ENCODE results near the gene TFCP2L1. TPM values are rescaled to one million over a fixed set of nuclear protein-coding genes. Genes with fewer than 3 reads are reported as not detected.

TFCP2L1 gene
- total RNA-seq, 1 experiment from 2014 or later, result 4.3 TPM

DNA sequence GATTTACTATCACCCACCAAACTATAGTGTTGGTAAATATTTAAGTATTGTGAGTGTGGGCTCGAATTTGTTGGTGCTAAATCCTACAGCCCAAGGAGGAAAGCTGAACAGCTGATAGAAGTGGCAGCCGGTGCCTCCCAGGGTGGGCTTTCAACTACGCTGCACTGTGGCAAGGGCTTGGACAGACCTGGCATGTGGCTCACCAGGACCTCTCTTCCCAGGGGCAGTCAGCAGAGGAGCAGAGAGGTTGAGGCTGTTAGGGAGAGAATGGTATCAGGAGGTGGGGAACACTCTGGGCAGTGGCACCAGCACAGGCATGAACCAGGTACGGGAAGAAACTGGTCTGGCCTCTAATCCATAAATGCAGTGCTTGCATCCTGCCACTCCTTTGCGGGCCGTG, 44.6 kb downstream of the TFCP2L1 start:
- DNase-seq (ENCODE audit: low spot score) (no peak), ATAC-seq (no peak)
- no peaks in the 10 kb centered on the region for H3K36me3 Mint-ChIP-seq
- no peak overlapping the region for H3K27ac Mint-ChIP-seq
- H3K4me1 Mint-ChIP-seq, result no peaks in the 10 kb centered on the region
- no peaks in the 10 kb centered on the region for H3K27me3 Mint-ChIP-seq (ENCODE audit: low read depth)
- ChIA-PET POLR2A (no interaction called here), CTCF (interaction anchor here (0.6 to 1.2 kb wide), 3 partner anchors 112 to 155 kb away, joined by 3 to 8 read pairs (median 4); no protein-coding TSS in a partner anchor)
- no peaks in the 10 kb centered on the region for H3K9me3 Mint-ChIP-seq
- H3K4me3 Mint-ChIP-seq, result no peak overlapping the region
- TF ChIP-seq ZNF263 (CRISPR knock-in tag; IDR thresholded peaks at IDR 0.05; ENCODE audit: low read depth), result no peak
- no peak for TF ChIP-seq JUN (CRISPR knock-in tag; IDR thresholded peaks at IDR 0.05)

DNA sequence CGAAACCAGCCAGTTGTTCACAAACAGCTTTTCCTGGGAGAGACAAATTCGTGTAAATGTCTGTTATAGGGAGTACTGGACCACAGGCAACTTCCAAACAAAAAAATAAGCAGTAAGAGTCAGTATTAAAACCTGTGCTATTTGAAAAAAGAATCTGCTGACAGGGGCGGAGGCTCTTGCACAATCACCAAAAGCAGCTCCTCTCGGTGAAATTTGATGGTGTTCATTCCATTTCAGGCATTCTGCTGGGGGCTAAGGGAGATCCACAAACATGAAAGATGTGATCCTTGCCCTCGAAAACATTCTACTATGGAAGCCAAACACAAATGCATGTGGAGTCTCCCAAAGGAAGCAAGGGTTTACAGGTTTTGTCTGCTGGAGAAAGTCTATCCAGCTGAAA, 45.0 kb downstream of the TFCP2L1 start:
- Mint-ChIP-seq H3K9me3 (no peaks in the 10 kb centered on the region), H3K36me3 (no peaks in the 10 kb centered on the region), H3K27ac (no peak overlapping the region), H3K27me3 (ENCODE audit: low read depth) (no peaks in the 10 kb centered on the region), H3K4me3 (no peak overlapping the region), H3K4me1 (no peaks in the 10 kb centered on the region)
- DNase-seq (ENCODE audit: low spot score) (no peak), ATAC-seq (no peak)
- ChIA-PET POLR2A (interaction anchor here (1.2 kb wide), 1 partner anchor 9 kb away, joined by 4 read pairs; no protein-coding TSS in a partner anchor), CTCF (interaction anchor here (0.6 to 1.2 kb wide), 3 partner anchors 112 to 155 kb away, joined by 3 to 8 read pairs (median 4); no protein-coding TSS in a partner anchor)
- no peak for TF ChIP-seq JUN (CRISPR knock-in tag; IDR thresholded peaks at IDR 0.05)
- TF ChIP-seq, protein P1, sequence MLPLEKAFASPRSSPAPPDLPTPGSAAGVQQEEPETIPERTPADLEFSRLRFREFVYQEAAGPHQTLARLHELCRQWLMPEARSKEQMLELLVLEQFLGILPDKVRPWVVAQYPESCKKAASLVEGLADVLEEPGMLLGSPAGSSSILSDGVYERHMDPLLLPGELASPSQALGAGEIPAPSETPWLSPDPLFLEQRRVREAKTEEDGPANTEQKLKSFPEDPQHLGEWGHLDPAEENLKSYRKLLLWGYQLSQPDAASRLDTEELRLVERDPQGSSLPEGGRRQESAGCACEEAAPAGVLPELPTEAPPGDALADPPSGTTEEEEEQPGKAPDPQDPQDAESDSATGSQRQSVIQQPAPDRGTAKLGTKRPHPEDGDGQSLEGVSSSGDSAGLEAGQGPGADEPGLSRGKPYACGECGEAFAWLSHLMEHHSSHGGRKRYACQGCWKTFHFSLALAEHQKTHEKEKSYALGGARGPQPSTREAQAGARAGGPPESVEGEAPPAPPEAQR (CRISPR knock-in tag; IDR thresholded peaks at IDR 0.05), result no peak

DNA sequence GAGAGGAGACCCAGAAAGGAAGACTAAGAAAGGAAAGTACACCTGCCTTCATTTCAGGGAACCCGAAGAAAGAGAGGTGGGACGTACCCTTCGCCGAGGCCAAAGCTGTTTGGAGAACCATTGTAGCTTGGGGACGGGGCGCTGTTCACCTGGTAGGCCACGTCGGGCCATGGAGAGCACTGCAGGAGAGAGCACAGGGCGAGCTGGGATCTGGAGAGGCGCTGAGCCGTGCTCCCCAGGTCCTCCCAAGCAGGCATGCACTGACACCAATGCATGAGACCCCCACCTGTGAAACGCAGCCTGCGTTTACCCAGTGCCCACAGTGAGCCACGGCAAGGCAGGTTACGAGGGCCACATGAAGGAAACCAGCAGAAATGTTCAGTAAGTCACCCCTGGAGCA, 45.5 kb downstream of the TFCP2L1 start:
- Mint-ChIP-seq H3K4me3 (no peak overlapping the region), H3K36me3 (no peaks in the 10 kb centered on the region), H3K27me3 (ENCODE audit: low read depth) (no peaks in the 10 kb centered on the region), H3K27ac (no peak overlapping the region), H3K9me3 (no peaks in the 10 kb centered on the region), H3K4me1 (no peaks in the 10 kb centered on the region)
- DNase-seq (ENCODE audit: low spot score) (no peak), ATAC-seq (no peak)
- POLR2A ChIA-PET, result interaction anchor here (1.2 kb wide), 1 partner anchor 10 kb away, joined by 4 read pairs; no protein-coding TSS in a partner anchor
- TF ChIP-seq ZNF317 (CRISPR knock-in tag; IDR thresholded peaks at IDR 0.05; ENCODE audit: borderline replicate concordance, low read depth) (no peak), NFATC4 (CRISPR knock-in tag; IDR thresholded peaks at IDR 0.05) (no peak), NR2C2 (CRISPR knock-in tag; IDR thresholded peaks at IDR 0.05) (no peak), SOX15 (CRISPR knock-in tag; IDR thresholded peaks at IDR 0.05) (no peak)
- TF ChIP-seq, protein P2, sequence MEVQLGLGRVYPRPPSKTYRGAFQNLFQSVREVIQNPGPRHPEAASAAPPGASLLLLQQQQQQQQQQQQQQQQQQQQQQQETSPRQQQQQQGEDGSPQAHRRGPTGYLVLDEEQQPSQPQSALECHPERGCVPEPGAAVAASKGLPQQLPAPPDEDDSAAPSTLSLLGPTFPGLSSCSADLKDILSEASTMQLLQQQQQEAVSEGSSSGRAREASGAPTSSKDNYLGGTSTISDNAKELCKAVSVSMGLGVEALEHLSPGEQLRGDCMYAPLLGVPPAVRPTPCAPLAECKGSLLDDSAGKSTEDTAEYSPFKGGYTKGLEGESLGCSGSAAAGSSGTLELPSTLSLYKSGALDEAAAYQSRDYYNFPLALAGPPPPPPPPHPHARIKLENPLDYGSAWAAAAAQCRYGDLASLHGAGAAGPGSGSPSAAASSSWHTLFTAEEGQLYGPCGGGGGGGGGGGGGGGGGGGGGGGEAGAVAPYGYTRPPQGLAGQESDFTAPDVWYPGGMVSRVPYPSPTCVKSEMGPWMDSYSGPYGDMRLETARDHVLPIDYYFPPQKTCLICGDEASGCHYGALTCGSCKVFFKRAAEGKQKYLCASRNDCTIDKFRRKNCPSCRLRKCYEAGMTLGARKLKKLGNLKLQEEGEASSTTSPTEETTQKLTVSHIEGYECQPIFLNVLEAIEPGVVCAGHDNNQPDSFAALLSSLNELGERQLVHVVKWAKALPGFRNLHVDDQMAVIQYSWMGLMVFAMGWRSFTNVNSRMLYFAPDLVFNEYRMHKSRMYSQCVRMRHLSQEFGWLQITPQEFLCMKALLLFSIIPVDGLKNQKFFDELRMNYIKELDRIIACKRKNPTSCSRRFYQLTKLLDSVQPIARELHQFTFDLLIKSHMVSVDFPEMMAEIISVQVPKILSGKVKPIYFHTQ (CRISPR knock-in tag; IDR thresholded peaks at IDR 0.05), result no peak
- CTCF ChIA-PET, result interaction anchor here (1.0 to 1.2 kb wide), 2 partner anchors 111 to 144 kb away, joined by 4 to 8 read pairs; no protein-coding TSS in a partner anchor

DNA sequence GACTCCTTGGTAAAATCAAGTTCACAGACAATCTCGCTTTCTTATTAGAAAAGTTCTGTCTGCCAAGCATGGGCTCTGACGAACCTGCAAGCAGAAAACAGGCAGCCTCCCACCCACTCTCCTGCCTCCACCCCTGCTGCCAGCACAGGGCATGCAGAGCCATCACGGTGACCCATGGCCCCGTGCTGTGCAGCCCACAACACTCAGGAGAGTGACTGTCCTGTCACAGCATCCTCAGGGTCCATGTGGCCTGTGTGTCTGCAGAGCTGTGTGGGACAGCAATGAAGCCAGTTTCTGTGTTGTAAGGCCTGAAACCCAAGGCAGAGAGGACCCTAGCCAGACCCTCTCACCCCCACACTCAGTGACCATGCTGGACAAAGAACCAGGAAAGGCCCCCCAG, 46.2 kb downstream of the TFCP2L1 start:
- no peaks in the 10 kb centered on the region for H3K4me1 Mint-ChIP-seq
- POLR2A ChIA-PET, result interaction anchor here (1.2 kb wide), 1 partner anchor 10 kb away, joined by 4 read pairs; no protein-coding TSS in a partner anchor
- CTCF ChIA-PET, result interaction anchor here (0.8 kb wide), 1 partner anchor 110 kb away, joined by 4 read pairs; no protein-coding TSS in a partner anchor
- no peak for TF ChIP-seq NR2C2 (CRISPR knock-in tag; IDR thresholded peaks at IDR 0.05)
- no peak for TF ChIP-seq FOXK1 (CRISPR knock-in tag; IDR thresholded peaks at IDR 0.05)
- no peak for TF ChIP-seq ZNF232 (CRISPR knock-in tag; IDR thresholded peaks at IDR 0.05)
- no peak for TF ChIP-seq ZNF396 (CRISPR knock-in tag; IDR thresholded peaks at IDR 0.05; ENCODE audit: borderline replicate concordance)
- TF ChIP-seq, protein P3, sequence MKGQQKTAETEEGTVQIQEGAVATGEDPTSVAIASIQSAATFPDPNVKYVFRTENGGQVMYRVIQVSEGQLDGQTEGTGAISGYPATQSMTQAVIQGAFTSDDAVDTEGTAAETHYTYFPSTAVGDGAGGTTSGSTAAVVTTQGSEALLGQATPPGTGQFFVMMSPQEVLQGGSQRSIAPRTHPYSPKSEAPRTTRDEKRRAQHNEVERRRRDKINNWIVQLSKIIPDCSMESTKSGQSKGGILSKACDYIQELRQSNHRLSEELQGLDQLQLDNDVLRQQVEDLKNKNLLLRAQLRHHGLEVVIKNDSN (CRISPR knock-in tag; IDR thresholded peaks at IDR 0.05), result no peak
- TF ChIP-seq ATF1 (CRISPR knock-in tag; IDR thresholded peaks at IDR 0.05), result no peak
- TF ChIP-seq, protein P4, sequence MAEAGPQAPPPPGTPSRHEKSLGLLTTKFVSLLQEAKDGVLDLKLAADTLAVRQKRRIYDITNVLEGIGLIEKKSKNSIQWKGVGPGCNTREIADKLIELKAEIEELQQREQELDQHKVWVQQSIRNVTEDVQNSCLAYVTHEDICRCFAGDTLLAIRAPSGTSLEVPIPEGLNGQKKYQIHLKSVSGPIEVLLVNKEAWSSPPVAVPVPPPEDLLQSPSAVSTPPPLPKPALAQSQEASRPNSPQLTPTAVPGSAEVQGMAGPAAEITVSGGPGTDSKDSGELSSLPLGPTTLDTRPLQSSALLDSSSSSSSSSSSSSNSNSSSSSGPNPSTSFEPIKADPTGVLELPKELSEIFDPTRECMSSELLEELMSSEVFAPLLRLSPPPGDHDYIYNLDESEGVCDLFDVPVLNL (CRISPR knock-in tag; IDR thresholded peaks at IDR 0.05; ENCODE audit: borderline replicate concordance, low read depth), result no peak
- no peak for TF ChIP-seq IRF2 (CRISPR knock-in tag; IDR thresholded peaks at IDR 0.05; ENCODE audit: borderline replicate concordance, low read depth)
- TF ChIP-seq, protein P5, sequence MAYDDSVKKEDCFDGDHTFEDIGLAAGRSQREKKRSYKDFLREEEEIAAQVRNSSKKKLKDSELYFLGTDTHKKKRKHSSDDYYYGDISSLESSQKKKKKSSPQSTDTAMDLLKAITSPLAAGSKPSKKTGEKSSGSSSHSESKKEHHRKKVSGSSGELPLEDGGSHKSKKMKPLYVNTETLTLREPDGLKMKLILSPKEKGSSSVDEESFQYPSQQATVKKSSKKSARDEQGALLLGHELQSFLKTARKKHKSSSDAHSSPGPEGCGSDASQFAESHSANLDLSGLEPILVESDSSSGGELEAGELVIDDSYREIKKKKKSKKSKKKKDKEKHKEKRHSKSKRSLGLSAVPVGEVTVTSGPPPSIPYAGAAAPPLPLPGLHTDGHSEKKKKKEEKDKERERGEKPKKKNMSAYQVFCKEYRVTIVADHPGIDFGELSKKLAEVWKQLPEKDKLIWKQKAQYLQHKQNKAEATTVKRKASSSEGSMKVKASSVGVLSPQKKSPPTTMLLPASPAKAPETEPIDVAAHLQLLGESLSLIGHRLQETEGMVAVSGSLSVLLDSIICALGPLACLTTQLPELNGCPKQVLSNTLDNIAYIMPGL (CRISPR knock-in tag; IDR thresholded peaks at IDR 0.05), result no peak
- TF ChIP-seq, protein P6, sequence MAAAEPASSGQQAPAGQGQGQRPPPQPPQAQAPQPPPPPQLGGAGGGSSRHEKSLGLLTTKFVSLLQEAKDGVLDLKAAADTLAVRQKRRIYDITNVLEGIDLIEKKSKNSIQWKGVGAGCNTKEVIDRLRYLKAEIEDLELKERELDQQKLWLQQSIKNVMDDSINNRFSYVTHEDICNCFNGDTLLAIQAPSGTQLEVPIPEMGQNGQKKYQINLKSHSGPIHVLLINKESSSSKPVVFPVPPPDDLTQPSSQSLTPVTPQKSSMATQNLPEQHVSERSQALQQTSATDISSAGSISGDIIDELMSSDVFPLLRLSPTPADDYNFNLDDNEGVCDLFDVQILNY (CRISPR knock-in tag; IDR thresholded peaks at IDR 0.05), result no peak
- no peak for TF ChIP-seq CBFB (CRISPR knock-in tag; IDR thresholded peaks at IDR 0.05; ENCODE audit: low read depth)

More for the DNA sequence above, 46.2 kb downstream of the TFCP2L1 start:
- Mint-ChIP-seq H3K27me3 (ENCODE audit: low read depth) (no peaks in the 10 kb centered on the region), H3K4me3 (no peak overlapping the region), H3K36me3 (no peaks in the 10 kb centered on the region), H3K9me3 (no peaks in the 10 kb centered on the region), H3K27ac (no peak overlapping the region)
- DNase-seq (ENCODE audit: low spot score) (no peak), ATAC-seq (no peak)
